ENCODE data around the gene SH3GL3. TPM values are rescaled to one million over a fixed set of nuclear protein-coding genes. Genes with fewer than 3 reads are reported as not detected.

Gene SH3GL3
- polyA plus RNA-seq, 1 of the 3 experiments (the other 2 are of a cell fraction): not detected

- Histone ChIP-seq H3K4me2 (no peak overlapping the region), H2AFZ (ENCODE audit: low read depth) (no peak overlapping the region), H3K9me3 (no peaks in the 10 kb centered on the region), H3F3A (replicated peaks; ENCODE audit: insufficient read depth) (no peaks in the 10 kb centered on the region), H3K9me2 (no peaks in the 10 kb centered on the region), H4K20me1 (ENCODE audit: insufficient read depth) (no peaks in the 10 kb centered on the region), H3K27ac (ENCODE audit: low read depth in 2 of 2, low read length in 1 of 2) (no peak overlapping the region), H3K79me2 (ENCODE audit: insufficient read depth) (no peaks in the 10 kb centered on the region), H3K4me1 (ENCODE audit: control insufficient read depth in 1 of 2, insufficient read depth in 2 of 2, low read depth in 1 of 2, low read length in 1 of 2) (no peaks in the 10 kb centered on the region), H3K9ac (no peak overlapping the region), H3K27me3 (ENCODE audit: insufficient read depth) (peaks cover 32% of the 10 kb centered on the region; the same call in 1 of the 2 replicates), H3K4me3 (ENCODE audit: low read depth in 2 of 2, low read length in 1 of 2) (no peak overlapping the region), H3K36me3 (replicated peaks in 1 of 2; ENCODE audit: control insufficient read depth in 1 of 2, insufficient read depth in 2 of 2, low read length in 1 of 2) (no peaks in the 10 kb centered on the region)
- TF ChIP-seq JUND (IDR thresholded peaks at IDR 0.05) (no peak), ELF1 (IDR thresholded peaks at IDR 0.05) (no peak), SMC3 (IDR thresholded peaks at IDR 0.05; ENCODE audit: low read depth, low read length) (no peak), MEF2A (IDR thresholded peaks at IDR 0.05; ENCODE audit: borderline replicate concordance, low read depth) (no peak), USF2 (IDR thresholded peaks at IDR 0.05; ENCODE audit: borderline replicate concordance, low read depth, low read length) (no peak), CTCF (IDR thresholded peaks at IDR 0.05) (no peak), FOXM1 (IDR thresholded peaks at IDR 0.05; ENCODE audit: low read depth) (no peak), POLR2AphosphoS5 (IDR thresholded peaks at IDR 0.05; ENCODE audit: low read depth, low read length) (no peak), GABPA (IDR thresholded peaks at IDR 0.05; ENCODE audit: low read depth) (no peak), IRF3 (IDR thresholded peaks at IDR 0.05; ENCODE audit: low read depth, low read length) (no peak), GATA2 (CRISPR knock-in tag; IDR thresholded peaks at IDR 0.05) (no peak), ZBTB33 (IDR thresholded peaks at IDR 0.05; ENCODE audit: borderline replicate concordance, low read depth) (no peak), MAX (IDR thresholded peaks at IDR 0.05; ENCODE audit: low read depth) (no peak)
- POLR2A ChIA-PET: no interaction called here
- no peak for DNase-seq
- CTCF ChIA-PET: no interaction called here
- WGBS (ENCODE audit: low lambda C conversion rate): 3% methylated on average over 2 of the region's 2 CpGs
Observed at GRCh38 chr15:83650831-83651230, 203.7 kb downstream of the SH3GL3 start.

All from SK-N-SH (cell line).